IMR-90 (cell line): ENCODE measurements around the gene TANGO2.

Source experiments
- CEBPB ChIP-seq: IDR thresholded peaks from 2 replicates; pipeline ENCODE4 v1.6.1; 2012; ENCODE audit warnings: low read depth, low read length, improper control_type of control experiment
- CTCF ChIP-seq: conservative IDR thresholded peaks from 2 replicates; pipeline ENCODE4 v1.5.1; 2012; ENCODE audit warnings: mild to moderate bottlenecking, low read depth, low read length, improper control_type of control experiment
- FOS ChIP-seq: fragments of 150-350 bp; IDR thresholded peaks from 2 replicates; pipeline ENCODE4 v1.6.1; 2016; ENCODE audit warnings: low read depth, low read length
- POLR2A ChIP-seq: IDR thresholded peaks from 2 replicates; pipeline ENCODE4 v1.6.1; 2012; ENCODE audit warnings: mild to moderate bottlenecking, low read depth, low read length

DNA sequence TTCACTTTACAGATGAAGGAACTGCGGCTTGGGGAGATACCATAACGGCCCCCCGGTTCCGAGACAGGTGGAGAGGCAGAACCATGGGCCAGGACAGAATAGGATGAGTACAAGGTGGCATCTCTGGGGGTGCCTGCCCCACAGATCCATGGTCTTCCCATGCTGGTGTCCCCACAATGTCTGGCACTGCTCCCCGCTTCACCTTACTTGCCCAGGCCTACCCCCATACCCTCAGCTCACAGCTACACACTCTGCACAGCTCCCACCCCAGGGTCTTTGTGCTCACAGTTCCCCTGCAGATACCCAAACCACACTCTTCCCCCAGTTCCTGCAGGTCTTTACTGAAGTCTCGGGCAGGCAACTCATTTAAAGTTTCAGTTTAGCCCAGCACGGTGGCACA is 47.7 kb downstream of the TANGO2 start:
- TF ChIP-seq CTCF = no peak
- no peak for TF ChIP-seq FOS
- no peak for TF ChIP-seq CEBPB
- TF ChIP-seq POLR2A = no peak
